Measurements from ENCODE around the gene CCDC18. TPM values are rescaled to one million over a fixed set of nuclear protein-coding genes. Genes with fewer than 3 reads are reported as not detected.
"Not testable (repeated sequence)": the region's sequence is repeated elsewhere in the genome, so short reads cannot be mapped to it uniquely, and the experiment has no call there.

CCDC18 gene
- total and polyA plus RNA-seq, 8 donors: 0.95 to 1.7 (median 1.2) TPM

- Histone ChIP-seq H3K36me3 (no peaks in the 10 kb centered on the region), H3K4me1 (no peaks in the 10 kb centered on the region), H3K27me3 (no peaks in the 10 kb centered on the region), H3K4me3 (no peak overlapping the region), H3K27ac (no peak overlapping the region), H3K9me3 (no peaks in the 10 kb centered on the region)
- ATAC-seq: no peak
- no peak for TF ChIP-seq CTCF (IDR thresholded peaks at IDR 0.05)
- DNase-seq: no peak
- intact Hi-C loops (cut with DNase I): no loop called here
- no peak for FAIRE-seq
Observed at GRCh38 chr1:93206567-93206954, 26.0 kb downstream of the CCDC18 start.

- FAIRE-seq: no peak
- H3K4me3 ChIP-seq: no peak overlapping the region
- ATAC-seq: no peak
Observed at GRCh38 chr1:93207211-93207610, 26.7 kb downstream of the CCDC18 start.

GRCh38 chr1:93215322-93215721 is 34.8 kb downstream of the CCDC18 start:
- 96 to 98% methylated on average over 2 of the region's 2 CpGs for WGBS, 2 donors
- Histone ChIP-seq H3K4me3 (no peak overlapping the region), H3K4me1 (no peaks in the 10 kb centered on the region), H3K36me3 (no peaks in the 10 kb centered on the region), H3K9me3 (no peaks in the 10 kb centered on the region), H3K27me3 (no peaks in the 10 kb centered on the region), H3K27ac (no peak overlapping the region)
- DNase-seq: no peak
- no peak for ATAC-seq
- FAIRE-seq: no peak
- TF ChIP-seq CTCF (IDR thresholded peaks at IDR 0.05): no peak
- intact Hi-C loops (cut with DNase I): no loop called here

More at GRCh38 chr1:93207211-93207610, 26.7 kb downstream of the CCDC18 start:
- H3K4me1 ChIP-seq: no peaks in the 10 kb centered on the region
- H3K27me3 ChIP-seq: no peaks in the 10 kb centered on the region
- no peak overlapping the region for H3K27ac ChIP-seq
- DNase-seq: no peak
- intact Hi-C loops (cut with DNase I): no loop called here
- TF ChIP-seq CTCF (IDR thresholded peaks at IDR 0.05): no peak
- WGBS, 2 donors: 74 to 83% methylated on average over 5 of the region's 5 CpGs
- H3K9me3 ChIP-seq: no peaks in the 10 kb centered on the region
- no peaks in the 10 kb centered on the region for H3K36me3 ChIP-seq

- Histone ChIP-seq H3K36me3 (no peaks in the 10 kb centered on the region), H3K4me1 (no peaks in the 10 kb centered on the region), H3K4me3 (no peak overlapping the region), H3K9me3 (no peaks in the 10 kb centered on the region), H3K27me3 (no peaks in the 10 kb centered on the region), H3K27ac (no peak overlapping the region)
- no peak for TF ChIP-seq CTCF (IDR thresholded peaks at IDR 0.05)
- WGBS, 2 donors: 82 to 91% methylated on average over 6 of the region's 6 CpGs
- intact Hi-C loops (cut with DNase I): no loop called here
- ATAC-seq (no peak), FAIRE-seq (no peak), DNase-seq (no peak)
Observed at GRCh38 chr1:93219443-93219842, 38.9 kb downstream of the CCDC18 start.

GRCh38 chr1:93220716-93221115 is 40.2 kb downstream of the CCDC18 start:
- H3K27ac ChIP-seq; FAIRE-seq; DNase-seq; H3K27me3 ChIP-seq; H3K9me3 ChIP-seq; H3K36me3 ChIP-seq; ATAC-seq; H3K4me3 ChIP-seq; H3K4me1 ChIP-seq; intact Hi-C loops (cut with DNase I): not testable (repeated sequence)
- WGBS, 2 donors: 91 to 99% methylated on average over 5 of the region's 5 CpGs

- no peaks in the 10 kb centered on the region for H3K9me3 ChIP-seq
- no peaks in the 10 kb centered on the region for H3K27me3 ChIP-seq
- no peak for TF ChIP-seq CTCF (IDR thresholded peaks at IDR 0.05)
- H3K36me3 ChIP-seq: no peaks in the 10 kb centered on the region
- DNase-seq: no peak
- intact Hi-C loops (cut with DNase I): no loop called here
- 89 to 94% methylated on average over 3 of the region's 3 CpGs for WGBS, 2 donors
- no peak overlapping the region for H3K27ac ChIP-seq
- FAIRE-seq: no peak
- no peaks in the 10 kb centered on the region for H3K4me1 ChIP-seq
- ATAC-seq: no peak
- no peak overlapping the region for H3K4me3 ChIP-seq
Observed at GRCh38 chr1:93221913-93222312, 41.4 kb downstream of the CCDC18 start.
